GM12864 (cell line): ENCODE results near the gene TSSK2.
"Not testable (repeated sequence)": the region's sequence is repeated elsewhere in the genome, so short reads cannot be mapped to it uniquely, and the experiment has no call there.

ENCODE experiments used
- DNase-seq: peaks from one replicate; pipeline ENCODE4 v3.0.0-alpha.2; 2011; ENCODE audit warnings: low read depth
- H3K4me3 ChIP-seq: 2 replicates; pipeline ENCODE4 v1.5.1; 2011; ENCODE audit warnings: mild to moderate bottlenecking, low read depth, low read length, control low read depth
- CTCF ChIP-seq: IDR thresholded peaks from 2 replicates; pipeline ENCODE4 v1.5.1; 2011; ENCODE audit warnings: low read depth, mild to moderate bottlenecking, moderate library complexity, low read length, control low read depth, inconsistent platforms; ENCODE audit errors: missing control alignments

Gene TSSK2

GRCh38 chr22:19149991-19150390, 18.9 kb downstream of the TSSK2 start, which contains the start of gene GSC2:
Gene GSC2, minus strand, starts transcription at chr22:19150292. Its CDS starts 9 bp downstream, at chr22:19150283.
- no peak for TF ChIP-seq CTCF
- H3K4me3 ChIP-seq: peak within 1 kb of the TSS; percentile 25; the same call in 1 of the 2 replicates
- no peak for DNase-seq

DNA sequence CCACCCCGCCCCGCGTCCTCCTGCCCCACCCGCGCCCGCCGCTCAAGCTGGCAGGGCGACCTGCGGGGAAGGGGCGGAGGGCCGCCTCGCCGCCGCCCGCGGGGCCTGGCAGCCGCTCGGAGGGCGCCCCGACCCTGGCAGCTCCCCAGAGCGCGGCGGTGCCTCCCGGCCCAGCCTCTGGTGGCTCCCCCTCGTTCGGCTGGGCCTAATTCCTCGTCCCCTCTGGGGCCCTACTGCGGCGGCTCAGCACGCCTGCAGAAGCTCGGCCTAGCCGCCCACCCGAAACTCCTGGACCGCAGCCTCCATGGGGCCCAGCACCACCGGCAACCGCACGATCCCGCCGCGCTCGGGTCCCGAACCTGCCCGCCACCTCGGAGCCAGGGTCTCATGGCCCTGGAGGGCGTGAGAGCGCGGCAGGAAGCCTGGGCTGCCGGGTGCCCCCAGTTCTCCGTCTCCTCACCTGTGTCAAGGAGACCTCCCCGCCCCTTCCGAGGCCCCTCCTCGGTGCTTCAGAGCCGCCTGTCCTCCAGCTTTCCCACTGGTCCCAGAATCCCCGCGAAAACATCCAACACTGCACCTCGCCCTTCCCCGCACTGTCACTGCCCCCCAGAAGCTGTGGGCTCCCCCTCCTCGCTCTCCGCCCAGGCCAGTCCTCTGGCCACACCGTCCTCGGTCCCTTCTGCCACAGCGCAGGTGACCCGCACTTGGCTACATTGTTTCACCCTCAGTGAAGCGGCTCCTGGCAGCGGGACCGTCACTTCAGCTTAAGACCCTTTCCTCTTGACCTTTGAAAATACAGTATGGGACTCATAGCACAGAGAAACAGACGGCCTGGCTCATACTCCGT, 19.6 kb downstream of the TSSK2 start:
- H3K4me3 ChIP-seq: no peak overlapping the region
- no peak for TF ChIP-seq CTCF
- DNase-seq: no peak

- no peak overlapping the region for H3K4me3 ChIP-seq
- DNase-seq: no peak
- no peak for TF ChIP-seq CTCF
Measured at GRCh38 chr22:19151329-19152191, 20.5 kb downstream of the TSSK2 start.

DNA sequence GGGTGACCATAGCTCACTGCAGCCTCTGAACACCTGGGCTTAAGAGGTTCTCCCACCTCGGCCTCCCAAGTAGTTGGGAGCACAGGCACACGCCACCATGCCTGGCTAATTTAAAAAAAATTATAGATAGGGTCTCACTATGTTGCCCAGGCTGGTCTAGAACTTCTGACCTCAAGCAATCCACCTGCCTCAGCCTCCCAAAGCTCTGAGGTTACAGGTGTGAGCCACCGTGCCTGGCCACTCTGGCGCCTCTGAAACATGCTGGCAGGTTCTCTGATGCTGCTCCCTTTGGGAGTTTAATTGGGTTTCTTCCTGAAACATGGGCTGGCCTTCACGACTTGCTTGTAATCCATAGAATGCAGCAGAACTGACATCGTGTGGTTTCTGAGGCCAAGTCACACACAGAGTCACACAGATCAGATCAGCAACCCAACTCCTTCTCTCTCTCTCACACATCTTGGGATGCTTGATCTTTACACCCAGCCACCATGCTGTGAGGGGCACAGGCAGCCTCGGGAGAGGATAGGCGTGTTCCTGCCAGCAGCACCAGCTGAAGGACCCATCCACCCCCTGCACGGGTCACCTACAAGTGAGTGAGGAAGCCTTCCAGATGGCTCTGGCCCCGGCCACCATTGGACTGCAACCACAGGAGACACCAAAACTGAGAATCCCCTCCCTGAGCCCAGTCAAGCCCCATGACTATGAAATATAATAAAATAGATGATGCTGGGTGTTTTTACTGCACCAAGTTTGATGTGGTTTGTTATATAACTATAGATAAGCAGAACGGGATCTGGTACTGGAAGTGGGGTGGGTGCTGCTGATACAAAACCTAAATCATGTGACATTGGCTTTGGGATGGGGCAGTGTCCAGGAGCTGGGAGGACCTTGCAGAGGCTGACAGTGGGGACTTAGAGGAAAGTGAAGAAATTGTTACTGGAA, 22.1 kb downstream of the TSSK2 start:
- H3K4me3 ChIP-seq: no peak overlapping the region
- DNase-seq: no peak
- TF ChIP-seq CTCF: no peak

DNA sequence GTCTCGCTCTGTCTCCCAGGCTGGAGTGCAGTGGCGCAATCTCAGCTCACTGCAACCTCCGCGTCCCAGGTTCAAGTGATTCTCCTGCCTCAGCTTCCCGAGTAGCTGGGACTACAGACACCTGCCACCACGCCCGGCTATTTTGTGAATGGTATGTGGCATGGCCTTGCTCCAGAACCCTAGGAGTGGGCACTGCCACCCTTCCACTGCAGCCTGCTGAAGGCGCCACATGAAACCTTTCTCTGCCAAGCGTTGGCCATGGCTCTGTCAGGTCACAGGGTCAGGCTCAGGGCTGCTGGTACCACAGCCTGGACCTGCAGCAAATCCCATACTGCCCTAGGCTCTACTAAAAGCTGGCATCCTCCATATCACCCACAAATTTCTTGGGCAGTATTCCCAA, 25.0 kb downstream of the TSSK2 start:
- H3K4me3 ChIP-seq, DNase-seq: not testable (repeated sequence)

DNA sequence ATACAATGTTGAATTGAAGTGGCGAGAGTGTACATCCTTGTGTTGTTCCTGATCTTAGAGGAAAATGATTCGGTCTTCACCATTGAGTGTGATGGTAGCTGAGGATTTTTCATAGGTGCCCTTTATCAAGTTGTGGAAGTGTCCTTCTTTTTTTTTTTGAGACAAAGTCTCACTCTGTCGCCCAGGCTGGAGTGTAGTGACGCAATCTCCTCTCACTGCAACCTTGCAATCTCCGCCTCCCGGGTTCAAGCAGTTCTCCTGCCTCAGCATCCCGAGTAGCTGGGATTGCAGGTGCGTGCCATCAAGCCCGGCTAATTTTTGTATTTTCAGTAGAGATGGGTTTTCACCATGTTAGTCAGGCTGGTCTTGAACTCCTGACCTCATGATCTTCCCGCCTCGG, 27.5 kb downstream of the TSSK2 start:
- not testable (repeated sequence) for DNase-seq, H3K4me3 ChIP-seq

GRCh38 chr22:19164425-19164824, 33.3 kb downstream of the TSSK2 start:
- H3K4me3 ChIP-seq: no peak overlapping the region
- TF ChIP-seq CTCF: no peak
- DNase-seq: no peak
